GM23338 (cell line): ENCODE data around the gene MAG. TPM values are rescaled to one million over a fixed set of nuclear protein-coding genes. Genes with fewer than 3 reads are reported as not detected.

Experiments used
- ATAC-seq: fragments of 200-7000 bp; cut with Tn5 transposase; 3 replicates; pipeline ENCODE4 v1.9.1; 2020
- DNase-seq: peaks from one replicate; pipeline ENCODE4 v3.0.0-alpha.2; 2015; ENCODE audit warnings: low spot score
- H2AFZ ChIP-seq: fragments of 200-600 bp; sonication (generic); 2 replicates; pipeline ENCODE4 v1.8.0; 2016; ENCODE audit warnings: antibody characterized with exemption, mild to moderate bottlenecking, moderate library complexity
- H3F3A ChIP-seq: fragments of 200-600 bp; sonication (generic); replicated peaks from 2 replicates; pipeline ENCODE4 v1.8.0; 2017; ENCODE audit warnings: antibody characterized with exemption, mixed run types, low read depth
- H3K27ac ChIP-seq: fragments of 200-600 bp; sonication (generic); 2 replicates; pipeline ENCODE4 v1.6.1; 2016; ENCODE audit warnings: low read depth
- H3K27me3 ChIP-seq: fragments of 200-600 bp; sonication (generic); 2 replicates; pipeline ENCODE4 v1.8.0; 2016; ENCODE audit warnings: mild to moderate bottlenecking, mixed run types, moderate library complexity; ENCODE audit not compliant: insufficient read depth
- H3K36me3 ChIP-seq: fragments of 200-600 bp; sonication (generic); 2 replicates; pipeline ENCODE4 v1.8.0; 2016; ENCODE audit warnings: mild to moderate bottlenecking; ENCODE audit not compliant: insufficient read depth
- H3K4me1 ChIP-seq: fragments of 200-600 bp; sonication (generic); 2 replicates; pipeline ENCODE4 v1.8.0; 2016; ENCODE audit warnings: mild to moderate bottlenecking, moderate library complexity; ENCODE audit not compliant: insufficient read depth
- H3K4me2 ChIP-seq: fragments of 200-600 bp; sonication (generic); 2 replicates; pipeline ENCODE4 v1.7.1; 2017; ENCODE audit warnings: mixed run types
- H3K4me3 ChIP-seq: fragments of 200-600 bp; sonication (generic); 2 replicates; pipeline ENCODE4 v1.6.1; 2016; ENCODE audit warnings: mixed run types
- H3K79me2 ChIP-seq: fragments of 200-600 bp; sonication (generic); replicated peaks from 2 replicates; pipeline ENCODE4 v1.8.0; 2017; ENCODE audit warnings: mild to moderate bottlenecking; ENCODE audit not compliant: insufficient read depth
- H3K9me2 ChIP-seq: fragments of 200-600 bp; sonication (generic); 2 replicates; pipeline ENCODE4 v1.8.0; 2017; ENCODE audit not compliant: insufficient read depth
- H4K20me1 ChIP-seq: fragments of 200-600 bp; sonication (generic); replicated peaks from 2 replicates; pipeline ENCODE4 v1.8.0; 2017; ENCODE audit warnings: mild to moderate bottlenecking; ENCODE audit not compliant: insufficient read depth
- H3K27ac Mint-ChIP-seq: 2 replicates; pipeline ENCODE4 v1.8.0; 2020; ENCODE audit warnings: inconsistent platforms, mild to moderate bottlenecking, moderate library complexity, mixed read lengths
- H3K27me3 Mint-ChIP-seq: 3 replicates; pipeline ENCODE4 v1.8.0; 2022; ENCODE audit warnings: low read depth, mild to moderate bottlenecking, moderate library complexity, mixed read lengths, inconsistent platforms; ENCODE audit not compliant: insufficient read depth, poor library complexity
- H3K36me3 Mint-ChIP-seq: 3 replicates; pipeline ENCODE4 v1.8.0; 2021; ENCODE audit warnings: low read depth, mild to moderate bottlenecking, inconsistent platforms, moderate library complexity, mixed read lengths
- H3K4me1 Mint-ChIP-seq: 3 replicates; pipeline ENCODE4 v1.8.0; 2020; ENCODE audit warnings: mild to moderate bottlenecking, inconsistent platforms, mixed read lengths
- H3K4me3 Mint-ChIP-seq: 3 replicates; pipeline ENCODE4 v1.8.0; 2021; ENCODE audit warnings: moderate library complexity, mild to moderate bottlenecking, inconsistent platforms, mixed read lengths
- H3K9me3 Mint-ChIP-seq: 3 replicates; pipeline ENCODE4 v1.8.0; 2020; ENCODE audit warnings: moderate library complexity, mild to moderate bottlenecking, inconsistent platforms, mixed read lengths
- CREB1 ChIP-seq: fragments of 250-450 bp; sonication (Bioruptor Pico); IDR thresholded peaks from 2 replicates; pipeline ENCODE4 v1.5.0; 2020; ENCODE audit warnings: low read depth, mild to moderate bottlenecking, moderate library complexity
- CTCF ChIP-seq, 2 experiments: fragments of 200-600 bp in 1 of 2; sonication (generic) in 1 of 2; conservative IDR thresholded peaks; 2 replicates each; pipeline versions ENCODE4 v1.5.1 to v1.6.1; 2016 to 2017; ENCODE audit warnings: antibody characterized with exemption in 2 of 2, low read depth in 2 of 2, mild to moderate bottlenecking in 2 of 2, moderate library complexity in 1 of 2
- ETS1 ChIP-seq: IDR thresholded peaks from 2 replicates; pipeline ENCODE4 v1.6.1; 2016; ENCODE audit warnings: antibody characterized with exemption
- EZH2 ChIP-seq: fragments of 200-600 bp; sonication (generic); IDR thresholded peaks from one replicate; pipeline ENCODE4 v1.8.0; 2017; ENCODE audit warnings: antibody characterized with exemption, mild to moderate bottlenecking, low read depth; ENCODE audit not compliant: unreplicated experiment
- JUNB ChIP-seq: IDR thresholded peaks from one replicate; pipeline ENCODE4 v1.6.1; 2016; ENCODE audit warnings: antibody characterized with exemption; ENCODE audit not compliant: unreplicated experiment
- NANOG ChIP-seq: IDR thresholded peaks from 2 replicates; pipeline ENCODE4 v1.6.1; 2016; ENCODE audit warnings: antibody characterized with exemption, borderline replicate concordance
- POLR2AphosphoS5 ChIP-seq: IDR thresholded peaks from 2 replicates; pipeline ENCODE4 v1.6.1; 2016; ENCODE audit warnings: antibody characterized with exemption, low read depth
- STAT1 ChIP-seq: IDR thresholded peaks from one replicate; pipeline ENCODE4 v1.6.1; 2016; ENCODE audit warnings: antibody characterized with exemption; ENCODE audit not compliant: unreplicated experiment
- ZNF114 ChIP-seq: fragments of 250-450 bp; sonication (Bioruptor Pico); IDR thresholded peaks from 2 replicates; pipeline ENCODE4 v1.5.0; 2020; ENCODE audit warnings: mild to moderate bottlenecking, moderate library complexity
- ZNF331 ChIP-seq: fragments of 250-450 bp; sonication (Bioruptor Pico); IDR thresholded peaks from 2 replicates; pipeline ENCODE4 v1.5.0; 2020; ENCODE audit warnings: low read depth, mild to moderate bottlenecking, moderate library complexity
- ZNF462 ChIP-seq: fragments of 250-450 bp; sonication (Bioruptor Pico); IDR thresholded peaks from 2 replicates; pipeline ENCODE4 v1.5.0; 2020; ENCODE audit warnings: mild to moderate bottlenecking, moderate library complexity
- polyA plus RNA-seq: library from polyadenylated mRNA; unstranded; fragments of >200 nt; fragmentation: Nextera tagmentation; extraction: Ambion mirVana; gene quantifications from 2 replicates; pipeline ENCODE4 v1.2.1, GENCODE V29; 2016
- total RNA-seq: library from RNA; depleted of rRNA; stranded (reverse); fragments of >200 nt; shearing (Covaris generic); gene quantifications from 2 replicates; pipeline ENCODE4 v1.2.3, GENCODE V29; 2014

The MAG gene
- total and polyA plus RNA-seq, 2 experiments from 2014 or later: 0.61 to 1.3 TPM

GRCh38 chr19:35330475-35330874, 38.5 kb downstream of the MAG start:
- H3K27ac ChIP-seq: no peak overlapping the region
- Mint-ChIP-seq H3K4me1 (peaks cover 7% of the 10 kb centered on the region), H3K27me3 (peaks cover 4% of the 10 kb centered on the region), H3K4me3 (no peak overlapping the region), H3K36me3 (no peaks in the 10 kb centered on the region), H3K9me3 (no peaks in the 10 kb centered on the region; the same call in 2 of the 3 replicates), H3K27ac (no peak overlapping the region)
- H3K4me3 ChIP-seq: no peak overlapping the region
- H3K79me2 ChIP-seq: no peaks in the 10 kb centered on the region
- H3F3A ChIP-seq: no peaks in the 10 kb centered on the region
- no peaks in the 10 kb centered on the region for H3K9me2 ChIP-seq
- H3K27me3 ChIP-seq: no peaks in the 10 kb centered on the region
- H3K4me1 ChIP-seq: no peaks in the 10 kb centered on the region
- TF ChIP-seq CTCF (conservative IDR thresholded peaks at IDR 0.05; ENCODE audit: low read depth in 2 of 2): no peak
- no peak for TF ChIP-seq ZNF331 (CRISPR knock-in tag)
- no peak for TF ChIP-seq NANOG
- no peak for TF ChIP-seq STAT1
- TF ChIP-seq ETS1: no peak
- no peak for TF ChIP-seq JUNB
- no peak for TF ChIP-seq ZNF114
- no peak for TF ChIP-seq POLR2AphosphoS5
- no peak for TF ChIP-seq ZNF462 (CRISPR knock-in tag)
- TF ChIP-seq EZH2: no peak
- TF ChIP-seq CREB1 (CRISPR knock-in tag): no peak
- no peaks in the 10 kb centered on the region for H3K36me3 ChIP-seq
- no peak overlapping the region for H3K4me2 ChIP-seq
- no peaks in the 10 kb centered on the region for H4K20me1 ChIP-seq
- no peak overlapping the region for H2AFZ ChIP-seq
- DNase-seq: no peak
- no peak for ATAC-seq
